HG03342 (cell line): ENCODE results near the gene ITGB7.

Experiments
- ATAC-seq: cut with Tn5 transposase; IDR thresholded peaks from one replicate; pipeline ENCODE4 v1.9.1; 2021; ENCODE audit warnings: mild to moderate bottlenecking, moderate library complexity; ENCODE audit not compliant: unreplicated experiment

The ITGB7 gene

GRCh38 chr12:53231921-53232645 is 25.0 kb upstream of the ITGB7 start, which contains the start of gene RARG:
RARG (minus strand) TSS chr12:53232209; CDS start chr12:53227545, 4,664 bp downstream.
- ATAC-seq = no peak

GRCh38 chr12:53231671-53231920 is 24.5 kb upstream of the ITGB7 start:
- ATAC-seq = no peak

- no peak for ATAC-seq
Observed at GRCh38 chr12:53230108-53230845, 23.2 kb upstream of the ITGB7 start.

- ATAC-seq = no peak
Observed at GRCh38 chr12:53229454-53229853, 22.4 kb upstream of the ITGB7 start.

- no peak for ATAC-seq
Observed at GRCh38 chr12:53227836-53228235, 20.8 kb upstream of the ITGB7 start.

- ATAC-seq = no peak
Observed at GRCh38 chr12:53227341-53227740, 20.3 kb upstream of the ITGB7 start.

- no peak for ATAC-seq
Observed at GRCh38 chr12:53226815-53227214, 19.8 kb upstream of the ITGB7 start.

GRCh38 chr12:53225635-53226424 is 18.8 kb upstream of the ITGB7 start:
- ATAC-seq = no peak

GRCh38 chr12:53224897-53225634 is 18.0 kb upstream of the ITGB7 start:
- no peak for ATAC-seq

GRCh38 chr12:53224061-53224896 is 17.2 kb upstream of the ITGB7 start:
- ATAC-seq = no peak

GRCh38 chr12:53223389-53224060 is 16.5 kb upstream of the ITGB7 start:
- ATAC-seq = no peak

- ATAC-seq = no peak
Observed at GRCh38 chr12:53222806-53223261, 15.8 kb upstream of the ITGB7 start.

- ATAC-seq = no peak
Observed at GRCh38 chr12:53222170-53222721, 15.2 kb upstream of the ITGB7 start.

- peak; percentile 24 for ATAC-seq
Observed at GRCh38 chr12:53221203-53222080, 14.4 kb upstream of the ITGB7 start.

- peak; percentile 50 for ATAC-seq
Observed at GRCh38 chr12:53220694-53221202, 13.7 kb upstream of the ITGB7 start.

- peak; percentile 34 for ATAC-seq
Observed at GRCh38 chr12:53219956-53220693, 13.1 kb upstream of the ITGB7 start.

GRCh38 chr12:53219292-53219955 is 12.4 kb upstream of the ITGB7 start:
- no peak for ATAC-seq
